Heart left ventricle (tissue), 16 donors: ENCODE results near the gene MPDZ. TPM values are rescaled to one million over a fixed set of nuclear protein-coding genes. Genes with fewer than 3 reads are reported as not detected.

Experiments used
- ATAC-seq, 4 donors: fragments of 200-7000 bp; cut with Tn5 transposase; one replicate each; pipeline ENCODE4 v1.9.1; 2020 to 2022; ENCODE audit warnings: moderate library complexity in 4 of 4, mild to moderate bottlenecking in 3 of 4, moderate number of reproducible peaks in 1 of 4
- DNase-seq, 5 donors: peaks; one replicate each; pipeline ENCODE4 v3.0.0-alpha.2; 2020
- H3K27ac ChIP-seq, 12 donors: fragments of 200-600 bp; sonication (generic) in 4 of 12; one replicate each; pipeline versions ENCODE4 v1.5.0 to v1.8.0; 2016 to 2022; ENCODE audit warnings: mild to moderate bottlenecking in 2 of 12
- H3K27me3 ChIP-seq, 9 donors: fragments of 200-600 bp; sonication (generic) in 2 of 9; one replicate each; pipeline versions ENCODE4 v1.5.1 to v1.8.0; 2016 to 2022; ENCODE audit warnings: mild to moderate bottlenecking in 3 of 9
- H3K36me3 ChIP-seq, 9 donors: fragments of 200-600 bp; sonication (generic) in 2 of 9; one replicate each; pipeline versions ENCODE4 v1.5.0 to v1.8.0; 2018 to 2022; ENCODE audit warnings: mild to moderate bottlenecking in 2 of 9
- H3K4me1 ChIP-seq, 12 donors: fragments of 200-600 bp; sonication (generic) in 4 of 12; one replicate each; pipeline versions ENCODE4 v1.5.0 to v1.8.0; 2016 to 2022; ENCODE audit warnings: mild to moderate bottlenecking in 3 of 12
- H3K4me3 ChIP-seq, 12 donors: fragments of 200-600 bp; sonication (generic) in 4 of 12; one replicate each; pipeline versions ENCODE4 v1.5.0 to v1.8.0; 2017 to 2022; ENCODE audit warnings: mild to moderate bottlenecking in 9 of 12, moderate library complexity in 4 of 12
- H3K9me3 ChIP-seq, 12 donors: fragments of 200-600 bp; sonication (generic) in 4 of 12; one replicate each; pipeline versions ENCODE4 v1.5.0 to v1.8.0; 2016 to 2022; ENCODE audit warnings: mild to moderate bottlenecking in 1 of 12
- POLR2A ChIP-seq, 2 donors: fragments of 450-650 bp; IDR thresholded peaks; one replicate each; pipeline ENCODE4 v1.6.1; 2017; ENCODE audit warnings: antibody characterized with exemption in 2 of 2, mild to moderate bottlenecking in 2 of 2, moderate library complexity in 2 of 2
- WGBS, 4 donors: extraction: QIAGEN DNeasy Blood & Tissue Kit in 2 of 4; methylation state at CpG; one replicate each; pipeline versions ENCODE4 v1.1.5 to v1.1.7; 2013 to 2018; 5-methylcytosine and 5-hydroxymethylcytosine counted together
- intact Hi-C, 10 donors: fragments of 100-400 bp; cut with DNase I; formaldehyde crosslinking; loops; one replicate each; pipeline versions ENCODE4 v1.11.1 to v1.14.2; 2022
- polyA plus RNA-seq, 2 donors: library from polyadenylated mRNA; stranded (reverse); fragments of 200-250 nt; gene quantifications; one replicate each; pipeline ENCODE4 v1.2.3, GENCODE V29; 2013
- total RNA-seq, 9 donors: library from RNA; depleted of rRNA in 2 of 9; stranded (reverse); fragments of >200 nt in 2 of 9; fragmentation: NEBNext Ultra II Directional in 3 of 9; extraction: Animal tissue kit (Norgen Biotek cat#: 25700) in 3 of 9; gene quantifications; one replicate each; pipeline versions ENCODE4 v1.1.0 to v1.2.4, GENCODE V29; 2016 to 2023
- TF ChIP-seq, protein P1 (sequence below), 12 donors: fragments of 200-600 bp; sonication (generic) in 4 of 12; IDR thresholded peaks; one replicate each; pipeline versions ENCODE4 v1.5.0 to v1.8.0; 2018 to 2022; ENCODE audit warnings: antibody characterized with exemption in 12 of 12, mild to moderate bottlenecking in 5 of 12
- donor health status: ischemic (EF 13 %, LVEDD 7.1; RV severe dilation, severe dysfunction).
- donor health status: healthy with polysubstance abuse.
- donor health status: DM: no; HTN: yes; CAD: no.
- donor health status: DM: no; HTN: no; CAD: no.
- donor health status: ischemic (EF 25% LVEDD 6.9; RV normal size, moderate dysfunction).
- donor health status: ischemic (EF 25% LVEDD 5.7; RV mildly dilated, moderate dysfunction).
- donor health status: healthy.
- donor health status: DM: yes; HTN: yes; CAD: no.
- donor health status: ischemic (EF 35%, LVEDD 5.7; RV mildly dilated, moderate dysfunction).
- donor health status: nonischemic (EF 11% LVEDD 7.7; RV severe dilation, severe dysfunction).
- donor health status: DM: yes; HTN: yes; CAD: no.
- donor health status: PGD.
- donor health status: ischemic (EF 29% LVEDD 5.4; RV normal size, mild dysfunction).
- donor health status: nonischemic (EF 23%, LVEDD 6.1; RV moderate dilation, normal function).

The MPDZ gene
- total and polyA plus RNA-seq, 11 donors = 19.5 to 106 (median 64.8) TPM

DNA sequence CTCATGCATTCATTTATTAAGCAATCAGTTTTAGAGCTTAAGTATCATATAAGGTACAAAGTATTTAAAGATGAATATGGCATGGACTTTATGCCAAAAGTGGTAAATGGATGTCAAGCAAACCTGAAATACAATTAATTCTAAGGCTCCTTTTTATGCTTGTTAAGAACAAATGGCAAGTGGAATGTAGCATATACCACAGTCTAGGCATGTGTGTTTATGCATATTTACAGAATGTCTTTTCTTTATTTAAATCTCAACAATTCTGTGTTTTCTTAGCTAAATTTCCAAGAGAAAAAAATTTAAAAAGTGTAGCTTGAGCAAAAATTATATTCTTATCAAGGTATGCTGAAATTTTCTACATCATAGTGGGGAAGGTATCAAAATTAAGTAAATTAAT is 39.8 kb downstream of the MPDZ start:
- H3K4me1 ChIP-seq = peaks cover 0 to 3% (median 0%) of the 10 kb centered on the region in 12 donors
- intact Hi-C loops = no loop called here
- no peak overlapping the region for H3K4me3 ChIP-seq
- no peak for DNase-seq
- no peaks in the 10 kb centered on the region for H3K9me3 ChIP-seq
- H3K27ac ChIP-seq = no peak overlapping the region
- no peak for ATAC-seq
- H3K27me3 ChIP-seq = no peaks in the 10 kb centered on the region
- TF ChIP-seq POLR2A (IDR thresholded peaks at IDR 0.05) = no peak
- TF ChIP-seq, protein P1, sequence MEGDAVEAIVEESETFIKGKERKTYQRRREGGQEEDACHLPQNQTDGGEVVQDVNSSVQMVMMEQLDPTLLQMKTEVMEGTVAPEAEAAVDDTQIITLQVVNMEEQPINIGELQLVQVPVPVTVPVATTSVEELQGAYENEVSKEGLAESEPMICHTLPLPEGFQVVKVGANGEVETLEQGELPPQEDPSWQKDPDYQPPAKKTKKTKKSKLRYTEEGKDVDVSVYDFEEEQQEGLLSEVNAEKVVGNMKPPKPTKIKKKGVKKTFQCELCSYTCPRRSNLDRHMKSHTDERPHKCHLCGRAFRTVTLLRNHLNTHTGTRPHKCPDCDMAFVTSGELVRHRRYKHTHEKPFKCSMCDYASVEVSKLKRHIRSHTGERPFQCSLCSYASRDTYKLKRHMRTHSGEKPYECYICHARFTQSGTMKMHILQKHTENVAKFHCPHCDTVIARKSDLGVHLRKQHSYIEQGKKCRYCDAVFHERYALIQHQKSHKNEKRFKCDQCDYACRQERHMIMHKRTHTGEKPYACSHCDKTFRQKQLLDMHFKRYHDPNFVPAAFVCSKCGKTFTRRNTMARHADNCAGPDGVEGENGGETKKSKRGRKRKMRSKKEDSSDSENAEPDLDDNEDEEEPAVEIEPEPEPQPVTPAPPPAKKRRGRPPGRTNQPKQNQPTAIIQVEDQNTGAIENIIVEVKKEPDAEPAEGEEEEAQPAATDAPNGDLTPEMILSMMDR (IDR thresholded peaks at IDR 0.05) = no peak
- peaks cover 0 to 63% (median 3%) of the 10 kb centered on the region in 9 donors for H3K36me3 ChIP-seq

DNA sequence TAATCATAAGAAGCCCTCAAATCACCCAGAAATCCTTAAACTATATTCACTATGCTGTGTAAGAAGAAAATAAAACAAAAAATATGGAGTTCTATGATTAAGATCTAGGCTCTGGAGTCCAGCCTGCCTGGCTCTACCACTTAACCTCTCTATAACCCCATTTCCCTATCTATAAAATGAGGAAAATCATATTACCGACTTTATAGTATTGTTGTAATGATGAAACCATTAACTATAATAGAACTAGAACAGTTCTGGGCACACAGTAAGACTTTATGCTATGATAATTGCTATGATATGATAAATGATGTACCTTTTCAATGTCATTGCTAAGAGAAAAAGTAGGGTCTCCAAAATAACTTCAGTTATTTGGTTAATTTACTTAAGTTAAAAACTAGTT is 40.3 kb downstream of the MPDZ start:
- H3K27ac ChIP-seq = no peak overlapping the region
- ATAC-seq (no peak), DNase-seq (no peak)
- no peaks in the 10 kb centered on the region for H3K27me3 ChIP-seq
- TF ChIP-seq, protein P1 (IDR thresholded peaks at IDR 0.05) = no peak
- no peak for TF ChIP-seq POLR2A (IDR thresholded peaks at IDR 0.05)
- 65 to 86% (median 81%) methylated on average over 1 of the region's 1 CpG for WGBS, 4 donors
- H3K4me3 ChIP-seq = no peak overlapping the region
- no peaks in the 10 kb centered on the region for H3K9me3 ChIP-seq
- intact Hi-C loops = no loop called here
- H3K4me1 ChIP-seq = peaks cover 0 to under 1% (median 0%) of the 10 kb centered on the region in 12 donors
- peaks cover 0 to 60% (median 3%) of the 10 kb centered on the region in 9 donors for H3K36me3 ChIP-seq

DNA sequence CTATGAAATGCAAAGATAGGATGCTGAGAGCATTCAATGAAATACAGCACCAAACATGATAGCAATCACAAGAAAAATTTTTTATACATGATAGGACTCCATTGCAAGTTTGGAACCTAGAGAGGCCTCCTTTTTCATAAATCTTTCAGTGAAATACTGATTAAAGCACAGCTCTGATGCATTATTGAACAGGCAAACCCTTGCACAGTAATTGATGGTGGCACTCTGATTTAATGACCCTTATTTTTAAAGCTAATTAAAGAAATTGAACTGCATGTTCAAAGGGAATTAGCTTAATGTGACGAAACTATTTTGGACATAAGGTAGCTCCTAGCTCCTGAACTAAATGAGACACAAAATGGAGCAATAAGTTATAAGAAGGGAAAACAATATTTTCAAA is 44.6 kb downstream of the MPDZ start:
- Histone ChIP-seq H3K36me3 (peaks cover 0 to 29% (median 0%) of the 10 kb centered on the region in 9 donors), H3K4me1 (no peaks in the 10 kb centered on the region), H3K27me3 (no peaks in the 10 kb centered on the region), H3K27ac (no peak overlapping the region), H3K4me3 (no peak overlapping the region), H3K9me3 (no peaks in the 10 kb centered on the region)
- 96 to 100% (median 97%) methylated on average over 1 of the region's 1 CpG for whole genome bisulfite sequencing, 4 donors
- no peak for TF ChIP-seq POLR2A (IDR thresholded peaks at IDR 0.05)
- TF ChIP-seq, protein P1 (IDR thresholded peaks at IDR 0.05) = no peak
- no peak for DNase-seq
- intact Hi-C loops = loop anchor here in 1 of 10 donors (1.0 kb wide), 1 partner anchor 15 kb away; no protein-coding TSS in a partner anchor
- ATAC-seq = no peak

DNA sequence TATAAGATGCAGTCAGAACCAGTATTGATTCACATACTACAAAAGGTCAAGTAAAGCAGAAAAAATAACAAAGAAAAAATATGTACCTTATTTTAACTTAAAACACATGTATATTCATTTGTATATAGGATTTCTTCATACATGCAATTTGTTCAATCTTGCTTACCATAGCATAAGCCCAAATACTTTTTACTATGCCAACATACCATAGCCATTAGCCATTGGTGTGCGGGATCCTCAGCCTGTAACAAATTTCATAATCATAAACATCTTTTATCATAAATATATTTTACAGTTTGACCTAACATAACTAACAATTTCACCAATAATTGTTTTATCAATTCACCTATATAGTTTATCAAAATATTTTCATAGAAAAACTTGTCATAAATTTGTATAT is 51.1 kb downstream of the MPDZ start:
- DNase-seq (no peak), ATAC-seq (no peak)
- 96 to 100% (median 97%) methylated on average over 1 of the region's 1 CpG for WGBS, 4 donors
- Histone ChIP-seq H3K4me3 (no peak overlapping the region), H3K4me1 (no peaks in the 10 kb centered on the region), H3K36me3 (peaks cover 0 to 22% (median 9%) of the 10 kb centered on the region in 9 donors), H3K9me3 (no peaks in the 10 kb centered on the region), H3K27me3 (no peaks in the 10 kb centered on the region), H3K27ac (no peak overlapping the region)
- TF ChIP-seq, protein P1 (IDR thresholded peaks at IDR 0.05) = no peak
- no peak for TF ChIP-seq POLR2A (IDR thresholded peaks at IDR 0.05)
- intact Hi-C loops = loop anchor here in 2 of 10 donors (5.0 to 10.0 kb wide), 2 partner anchors 96 to 196 kb away; no protein-coding TSS in a partner anchor
